Progenitor cell of endocrine pancreas (in vitro differentiated cells): Measurements from ENCODE around the gene SLFN12L. TPM values are rescaled to one million over a fixed set of nuclear protein-coding genes. Genes with fewer than 3 reads are reported as not detected.
"Not testable (repeated sequence)": the region's sequence is repeated elsewhere in the genome, so short reads cannot be mapped to it uniquely, and the experiment has no call there.

Experiments used
- DNase-seq: peaks from one replicate; pipeline ENCODE4 v3.0.0; 2021; ENCODE audit warnings: low spot score; ENCODE audit not compliant: unreplicated experiment
- H3K27ac Mint-ChIP-seq: 2 replicates; pipeline ENCODE4 v1.8.0; 2021; ENCODE audit warnings: mild to moderate bottlenecking, moderate library complexity, mixed read lengths
- H3K27me3 Mint-ChIP-seq: 2 replicates; pipeline ENCODE4 v1.8.0; 2021; ENCODE audit warnings: mixed read lengths
- H3K36me3 Mint-ChIP-seq: 2 replicates; pipeline ENCODE4 v1.8.0; 2022; ENCODE audit warnings: mixed read lengths; ENCODE audit not compliant: insufficient read depth
- H3K4me1 Mint-ChIP-seq: 2 replicates; pipeline ENCODE4 v1.8.0; 2021; ENCODE audit warnings: low read depth, mixed read lengths
- H3K4me3 Mint-ChIP-seq: 2 replicates; pipeline ENCODE4 v1.8.0; 2021; ENCODE audit warnings: low read depth, mild to moderate bottlenecking, moderate library complexity, mixed read lengths
- H3K9me3 Mint-ChIP-seq: 2 replicates; pipeline ENCODE4 v1.8.0; 2021; ENCODE audit warnings: low read depth, mixed read lengths
- total RNA-seq: library from RNA; stranded (reverse); gene quantifications from 2 replicates; pipeline ENCODE4 v1.2.1, GENCODE V29; 2021
- TF ChIP-seq, protein P1 (sequence below): fragments of 200-600 bp; sonication (generic); IDR thresholded peaks from one replicate; pipeline ENCODE4 v1.5.0; 2021; ENCODE audit warnings: antibody characterized with exemption, mild to moderate bottlenecking; ENCODE audit not compliant: unreplicated experiment

The SLFN12L gene
- total RNA-seq, 1 donor from 2014 or later: not detected

DNA sequence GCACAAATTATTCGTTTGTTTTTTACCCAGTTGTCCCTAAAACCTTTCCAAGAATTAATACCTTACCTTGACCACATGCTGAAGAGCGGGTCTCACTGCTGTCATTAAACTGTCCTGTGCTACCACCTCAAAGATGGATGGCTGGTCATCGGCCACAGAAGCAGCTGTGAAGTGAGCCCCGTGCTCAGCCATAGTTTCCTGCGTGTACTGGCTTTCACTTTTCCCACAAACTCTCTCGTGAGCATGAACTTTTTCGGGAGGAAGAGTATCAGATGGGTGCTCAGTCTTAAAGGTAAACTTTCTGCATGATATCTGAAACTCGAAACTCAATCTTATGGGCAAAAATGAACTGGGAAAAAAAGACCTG, 40.3 kb upstream of the SLFN12L start:
- Mint-ChIP-seq H3K27me3 (peaks cover 5% of the 10 kb centered on the region), H3K4me1 (peaks cover 16% of the 10 kb centered on the region), H3K36me3 (no peaks in the 10 kb centered on the region), H3K27ac (peak overlapping the region; percentile 97), H3K4me3 (peak overlapping the region; percentile 94), H3K9me3 (no peaks in the 10 kb centered on the region)
- TF ChIP-seq, protein P1, sequence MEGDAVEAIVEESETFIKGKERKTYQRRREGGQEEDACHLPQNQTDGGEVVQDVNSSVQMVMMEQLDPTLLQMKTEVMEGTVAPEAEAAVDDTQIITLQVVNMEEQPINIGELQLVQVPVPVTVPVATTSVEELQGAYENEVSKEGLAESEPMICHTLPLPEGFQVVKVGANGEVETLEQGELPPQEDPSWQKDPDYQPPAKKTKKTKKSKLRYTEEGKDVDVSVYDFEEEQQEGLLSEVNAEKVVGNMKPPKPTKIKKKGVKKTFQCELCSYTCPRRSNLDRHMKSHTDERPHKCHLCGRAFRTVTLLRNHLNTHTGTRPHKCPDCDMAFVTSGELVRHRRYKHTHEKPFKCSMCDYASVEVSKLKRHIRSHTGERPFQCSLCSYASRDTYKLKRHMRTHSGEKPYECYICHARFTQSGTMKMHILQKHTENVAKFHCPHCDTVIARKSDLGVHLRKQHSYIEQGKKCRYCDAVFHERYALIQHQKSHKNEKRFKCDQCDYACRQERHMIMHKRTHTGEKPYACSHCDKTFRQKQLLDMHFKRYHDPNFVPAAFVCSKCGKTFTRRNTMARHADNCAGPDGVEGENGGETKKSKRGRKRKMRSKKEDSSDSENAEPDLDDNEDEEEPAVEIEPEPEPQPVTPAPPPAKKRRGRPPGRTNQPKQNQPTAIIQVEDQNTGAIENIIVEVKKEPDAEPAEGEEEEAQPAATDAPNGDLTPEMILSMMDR: no peak
- no peak for DNase-seq

DNA sequence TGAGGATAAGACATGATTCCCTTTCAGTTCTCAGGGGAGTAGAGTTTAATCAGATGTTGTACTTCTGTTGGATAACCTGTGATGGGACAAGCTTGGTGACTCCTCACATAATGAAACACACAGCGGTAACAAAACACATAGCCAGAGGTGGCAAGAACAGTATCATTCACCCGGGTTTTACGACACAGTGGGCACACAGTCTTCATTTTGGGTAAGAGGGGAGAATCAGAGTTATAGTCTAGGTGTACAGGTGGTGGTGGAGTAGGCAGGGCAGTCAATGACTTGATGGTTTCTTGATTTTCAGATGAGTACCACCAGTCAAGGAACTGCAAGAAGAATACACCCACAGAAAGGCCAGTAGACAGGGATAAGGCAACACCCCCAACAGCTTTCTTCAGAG, 38.3 kb upstream of the SLFN12L start:
- Mint-ChIP-seq H3K36me3 (no peaks in the 10 kb centered on the region), H3K4me1 (peaks cover 16% of the 10 kb centered on the region), H3K27me3 (no peaks in the 10 kb centered on the region), H3K27ac (peak overlapping the region; percentile 50), H3K4me3 (no peak overlapping the region), H3K9me3 (no peaks in the 10 kb centered on the region)
- DNase-seq: no peak
- TF ChIP-seq, protein P1: no peak

DNA sequence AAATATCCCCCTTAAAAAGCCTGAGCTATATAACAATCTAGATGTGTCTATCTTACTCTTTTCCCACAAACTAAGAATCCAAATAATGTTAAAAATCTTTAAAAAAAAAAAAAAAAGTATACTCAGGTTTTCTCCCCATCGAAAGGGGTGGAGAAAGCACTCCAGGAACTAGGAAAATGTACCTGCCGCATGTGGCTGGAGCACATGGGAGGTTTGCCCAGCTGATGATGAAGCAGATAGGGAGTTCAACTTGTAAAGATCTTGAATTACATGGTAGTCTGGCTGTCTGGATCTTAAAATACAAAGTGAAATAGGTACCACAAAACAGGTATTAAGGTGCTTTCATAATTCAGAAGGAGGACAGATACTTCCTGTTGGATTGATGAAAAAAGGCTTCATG, 31.9 kb upstream of the SLFN12L start:
- Mint-ChIP-seq H3K4me3 (peak overlapping the region; percentile 93), H3K4me1 (peaks cover 16% of the 10 kb centered on the region), H3K9me3 (no peaks in the 10 kb centered on the region), H3K27me3 (peaks cover 26% of the 10 kb centered on the region), H3K27ac (peak overlapping the region; percentile 79), H3K36me3 (no peaks in the 10 kb centered on the region)
- TF ChIP-seq, protein P1: no peak
- no peak for DNase-seq

DNA sequence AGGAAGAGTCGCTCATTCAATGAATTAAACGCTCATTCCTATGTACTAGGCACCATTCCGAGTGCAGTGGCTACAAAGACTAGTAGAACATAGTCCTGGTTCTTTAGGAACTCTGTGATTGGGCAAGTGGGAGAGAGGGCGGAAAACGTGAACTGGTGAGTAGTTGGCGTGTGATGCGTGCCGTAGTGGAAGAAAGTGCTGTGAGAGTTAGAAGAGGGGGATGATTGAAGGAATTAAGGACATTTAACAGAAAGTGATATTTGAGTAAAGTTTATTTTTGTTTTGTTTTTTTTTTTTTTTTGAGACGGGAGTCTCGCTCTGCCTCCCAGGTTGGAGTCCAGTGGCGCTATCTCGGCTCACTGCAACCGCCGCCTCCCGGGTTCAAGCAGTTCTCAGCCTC, 31.1 kb upstream of the SLFN12L start:
- Mint-ChIP-seq H3K27ac (peak overlapping the region; percentile 99), H3K36me3 (no peaks in the 10 kb centered on the region), H3K27me3 (peaks cover 35% of the 10 kb centered on the region), H3K9me3 (no peaks in the 10 kb centered on the region), H3K4me1 (peaks cover 16% of the 10 kb centered on the region), H3K4me3 (peak overlapping the region; percentile 93)
- TF ChIP-seq, protein P1: no peak
- no peak for DNase-seq

DNA sequence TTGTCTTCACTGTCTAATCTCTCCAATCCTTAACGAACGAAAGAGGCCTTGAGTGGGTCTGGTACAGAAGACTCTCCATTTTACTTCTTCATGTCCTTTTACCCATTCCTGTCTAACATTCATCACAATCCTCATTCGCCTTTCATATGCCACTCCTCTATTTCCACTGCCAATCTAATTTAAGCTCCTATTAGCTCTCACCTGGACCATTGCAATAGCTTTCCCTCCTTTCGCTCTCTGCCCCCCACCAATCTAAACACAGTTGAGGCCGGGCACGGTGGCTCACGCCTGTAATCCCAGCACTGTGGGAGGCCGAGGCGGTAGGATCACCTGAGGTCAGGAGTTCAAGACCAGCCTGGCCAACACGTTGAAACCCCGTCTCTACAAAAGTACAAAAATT, 29.5 kb upstream of the SLFN12L start:
- peak overlapping the region; percentile 93 for H3K4me3 Mint-ChIP-seq
- no peaks in the 10 kb centered on the region for H3K36me3 Mint-ChIP-seq
- no peaks in the 10 kb centered on the region for H3K9me3 Mint-ChIP-seq
- H3K27ac Mint-ChIP-seq: peak overlapping the region; percentile 71
- H3K4me1 Mint-ChIP-seq: peaks cover 16% of the 10 kb centered on the region
- peaks cover 39% of the 10 kb centered on the region for H3K27me3 Mint-ChIP-seq
- TF ChIP-seq, protein P1: no peak
- DNase-seq: no peak

DNA sequence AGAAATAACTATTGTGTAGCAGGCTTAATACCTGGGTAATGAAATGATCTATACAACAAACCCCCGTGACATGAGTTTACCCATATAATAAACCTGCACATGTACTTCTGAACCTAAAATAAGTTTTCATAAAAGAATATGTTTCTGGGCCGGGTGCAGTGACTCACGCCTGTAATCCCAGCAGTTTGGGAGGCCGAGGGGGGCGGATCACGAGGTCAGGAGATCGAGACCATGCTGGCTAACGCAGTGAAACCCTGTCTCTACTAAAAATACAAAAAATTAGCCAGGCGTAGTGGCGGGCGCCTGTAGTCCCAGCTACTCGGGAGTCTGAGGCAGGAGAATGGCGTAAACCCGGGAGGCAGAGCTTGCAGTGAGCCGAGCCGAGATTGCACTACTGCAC, 25.7 kb upstream of the SLFN12L start:
- peaks cover 55% of the 10 kb centered on the region for H3K27me3 Mint-ChIP-seq
- not testable (repeated sequence) for H3K9me3 Mint-ChIP-seq, H3K36me3 Mint-ChIP-seq, DNase-seq, H3K27ac Mint-ChIP-seq, H3K4me1 Mint-ChIP-seq, H3K4me3 Mint-ChIP-seq
